Hematopoietic multipotent progenitor cell treated with erythropoietin and hydrocortisone succinate and interleukin-3 and kit ligand, for 8 days (in vitro differentiated cells): ENCODE results near the gene GTF2H3.

Experiments used
- DNase-seq: peaks from one replicate; pipeline ENCODE4 v3.0.0-alpha.2; 2015

Gene GTF2H3

GRCh38 chr12:123645878-123646277, 12.2 kb downstream of the GTF2H3 start:
- no peak for DNase-seq

- no peak for DNase-seq
Measured at GRCh38 chr12:123648401-123648800, 14.8 kb downstream of the GTF2H3 start.

GRCh38 chr12:123654129-123654701, 20.6 kb downstream of the GTF2H3 start:
- no peak for DNase-seq

GRCh38 chr12:123655420-123655819, 21.8 kb downstream of the GTF2H3 start:
- no peak for DNase-seq

GRCh38 chr12:123656392-123656791, 22.8 kb downstream of the GTF2H3 start:
- DNase-seq = no peak

GRCh38 chr12:123657211-123657610, 23.6 kb downstream of the GTF2H3 start:
- DNase-seq = no peak

- no peak for DNase-seq
Measured at GRCh38 chr12:123659996-123660727, 26.5 kb downstream of the GTF2H3 start.

GRCh38 chr12:123667771-123668170, 34.1 kb downstream of the GTF2H3 start:
- DNase-seq = no peak

GRCh38 chr12:123670882-123671728, 37.5 kb downstream of the GTF2H3 start, which contains the start of gene TCTN2:
Gene TCTN2 (plus strand): TSS chr12:123671113. CDS start chr12:123671241, 128 bp downstream.
- DNase-seq = peak; percentile 94

GRCh38 chr12:123671876-123672275, 38.2 kb downstream of the GTF2H3 start:
- no peak for DNase-seq

GRCh38 chr12:123675436-123675835, 41.8 kb downstream of the GTF2H3 start:
- DNase-seq = no peak

- no peak for DNase-seq
Measured at GRCh38 chr12:123676616-123677320, 43.1 kb downstream of the GTF2H3 start.

GRCh38 chr12:123678981-123679380, 45.4 kb downstream of the GTF2H3 start:
- DNase-seq = no peak

- DNase-seq = no peak
Measured at GRCh38 chr12:123681605-123682004, 48.0 kb downstream of the GTF2H3 start.

- DNase-seq = peak; percentile 21
Measured at GRCh38 chr12:123683964-123684363, 50.3 kb downstream of the GTF2H3 start.

GRCh38 chr12:123686636-123687190, 53.1 kb downstream of the GTF2H3 start:
- DNase-seq = no peak

GRCh38 chr12:123690191-123690840, 56.7 kb downstream of the GTF2H3 start:
- DNase-seq = no peak

GRCh38 chr12:123696207-123696606, 62.6 kb downstream of the GTF2H3 start:
- no peak for DNase-seq

GRCh38 chr12:123696646-123697045, 63.0 kb downstream of the GTF2H3 start:
- no peak for DNase-seq

- DNase-seq = peak; percentile 35
Measured at GRCh38 chr12:123705935-123706334, 72.3 kb downstream of the GTF2H3 start.

GRCh38 chr12:123707466-123707865, 73.8 kb downstream of the GTF2H3 start:
- no peak for DNase-seq
